Measurements from ENCODE around the gene SYNGR3. TPM values are rescaled to one million over a fixed set of nuclear protein-coding genes. Genes with fewer than 3 reads are reported as not detected.

The SYNGR3 gene
- total and polyA plus RNA-seq, 2 of the 13 experiments (the other 11 are each of a cell fraction or from before 2014, with no cell fraction given) = 0.97 to 5.7 TPM

GRCh38 chr16:2015117-2015946, 25.6 kb downstream of the SYNGR3 start (continued):
- 0 out of 2 replicates have a peak, but pooled peaks have one; percentile 23 for TF ChIP-seq ZNF766 (CRISPR knock-in tag; IDR thresholded peaks at IDR 0.05; ENCODE audit: borderline replicate concordance)
- peak; percentile 83 for TF ChIP-seq CEBPB (IDR thresholded peaks at IDR 0.05; ENCODE audit: borderline replicate concordance, low read depth, low read length)
- TF ChIP-seq ZNF232 (CRISPR knock-in tag; IDR thresholded peaks at IDR 0.05; ENCODE audit: borderline replicate concordance) = 0 out of 2 replicates have a peak, but pooled peaks have one; percentile 38
- TF ChIP-seq HNF4G (IDR thresholded peaks at IDR 0.05; ENCODE audit: borderline replicate concordance, low read depth, low read length) = peak; percentile 17; the same call in 1 of the 2 replicates
- TF ChIP-seq HNF4G (CRISPR knock-in tag; IDR thresholded peaks at IDR 0.05; ENCODE audit: borderline replicate concordance, low read depth) = no peak
- TF ChIP-seq IKZF1 (IDR thresholded peaks at IDR 0.05) = no peak
- no peak for TF ChIP-seq ZNF224 (CRISPR knock-in tag; IDR thresholded peaks at IDR 0.05)
- TF ChIP-seq ZNF180 (CRISPR knock-in tag; IDR thresholded peaks at IDR 0.05; ENCODE audit: borderline replicate concordance, low read depth) = 0 out of 2 replicates have a peak, but pooled peaks have one; percentile 35
- 0 out of 2 replicates have a peak, but pooled peaks have one; percentile 37 for TF ChIP-seq ZNF12 (CRISPR knock-in tag; IDR thresholded peaks at IDR 0.05)
- no peak for TF ChIP-seq ZEB1 (IDR thresholded peaks at IDR 0.05; ENCODE audit: insufficient replicate concordance, low read depth)
- TF ChIP-seq PRDM10 (CRISPR knock-in tag; IDR thresholded peaks at IDR 0.05; ENCODE audit: low read depth) = 0 out of 2 replicates have a peak, but pooled peaks have one; percentile 23
- TF ChIP-seq FOXA3 (CRISPR knock-in tag; IDR thresholded peaks at IDR 0.05) = peak; percentile 57
- TF ChIP-seq ZNF597 (CRISPR knock-in tag; IDR thresholded peaks at IDR 0.05) = no peak
- peak; percentile 61; the same call in 1 of the 2 replicates for TF ChIP-seq HDAC2 (CRISPR knock-in tag; IDR thresholded peaks at IDR 0.05)
- TF ChIP-seq CENPT (CRISPR knock-in tag; IDR thresholded peaks at IDR 0.05; ENCODE audit: low read depth) = no peak
- peak; percentile 30 for TF ChIP-seq ZFX (CRISPR knock-in tag; IDR thresholded peaks at IDR 0.05; ENCODE audit: low read depth)
- peak; percentile 93 for TF ChIP-seq ZBTB34 (CRISPR knock-in tag; IDR thresholded peaks at IDR 0.05)
- TF ChIP-seq NCOA2 (CRISPR knock-in tag; IDR thresholded peaks at IDR 0.05) = 0 out of 2 replicates have a peak, but pooled peaks have one; percentile 19
- TF ChIP-seq ZNF816 (CRISPR knock-in tag; IDR thresholded peaks at IDR 0.05; ENCODE audit: borderline replicate concordance) = no peak
- no peak for TF ChIP-seq MBNL3 (CRISPR knock-in tag; conservative IDR thresholded peaks at IDR 0.05)

Data from HepG2 (cell line).